Stimulated activated CD4-positive, alpha-beta T cell treated with anti-CD3 and anti-CD28 coated beads, Interleukin-4, amount 100 ng/mL, for 48 hours (primary cell): ENCODE data around the gene SH3BP1.

ENCODE experiments used
- DNase-seq, 2 donors: peaks; one replicate each; pipeline ENCODE4 v3.0.0-alpha.2; 2020; ENCODE audit warnings: low read depth in 2 of 2

SH3BP1 gene

GRCh38 chr22:37616201-37617083, 23.0 kb upstream of the SH3BP1 start:
- DNase-seq = no peak

GRCh38 chr22:37617431-37617830, 22.0 kb upstream of the SH3BP1 start:
- DNase-seq = no peak

DNA sequence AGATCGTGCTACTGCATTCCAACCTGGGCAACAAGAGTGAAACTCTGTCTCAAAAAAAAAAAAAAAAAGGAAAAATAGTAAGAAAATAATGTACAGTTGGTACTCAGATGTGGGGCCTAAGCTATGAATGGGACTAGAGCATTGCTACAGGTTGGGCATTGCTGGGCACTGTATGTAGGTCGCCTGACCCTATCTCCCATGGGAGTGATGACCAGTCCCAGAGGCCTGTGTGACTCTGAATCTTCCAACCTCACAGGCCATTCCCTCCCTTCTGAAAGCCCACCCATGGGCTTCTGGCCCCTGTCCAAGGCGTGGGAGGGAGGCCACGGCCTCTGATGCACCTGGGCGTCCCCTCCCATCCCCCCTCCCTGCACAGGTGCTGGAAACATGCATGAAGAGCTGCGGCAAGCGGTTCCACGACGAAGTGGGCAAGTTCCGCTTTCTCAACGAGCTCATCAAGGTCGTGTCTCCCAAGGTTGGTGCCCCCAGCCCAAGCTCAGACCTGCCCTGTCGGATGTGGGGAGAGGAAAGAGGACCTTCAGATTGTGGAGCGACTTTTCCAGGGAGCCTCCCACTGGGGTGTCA, 21.3 kb upstream of the SH3BP1 start:
- no peak for DNase-seq

GRCh38 chr22:37618674-37619073, 20.8 kb upstream of the SH3BP1 start:
- no peak for DNase-seq

GRCh38 chr22:37619991-37620390, 19.5 kb upstream of the SH3BP1 start:
- DNase-seq = no peak

- no peak for DNase-seq
These were observed 18.1 kb upstream of the SH3BP1 start for GRCh38 chr22:37621352-37621860.

DNA sequence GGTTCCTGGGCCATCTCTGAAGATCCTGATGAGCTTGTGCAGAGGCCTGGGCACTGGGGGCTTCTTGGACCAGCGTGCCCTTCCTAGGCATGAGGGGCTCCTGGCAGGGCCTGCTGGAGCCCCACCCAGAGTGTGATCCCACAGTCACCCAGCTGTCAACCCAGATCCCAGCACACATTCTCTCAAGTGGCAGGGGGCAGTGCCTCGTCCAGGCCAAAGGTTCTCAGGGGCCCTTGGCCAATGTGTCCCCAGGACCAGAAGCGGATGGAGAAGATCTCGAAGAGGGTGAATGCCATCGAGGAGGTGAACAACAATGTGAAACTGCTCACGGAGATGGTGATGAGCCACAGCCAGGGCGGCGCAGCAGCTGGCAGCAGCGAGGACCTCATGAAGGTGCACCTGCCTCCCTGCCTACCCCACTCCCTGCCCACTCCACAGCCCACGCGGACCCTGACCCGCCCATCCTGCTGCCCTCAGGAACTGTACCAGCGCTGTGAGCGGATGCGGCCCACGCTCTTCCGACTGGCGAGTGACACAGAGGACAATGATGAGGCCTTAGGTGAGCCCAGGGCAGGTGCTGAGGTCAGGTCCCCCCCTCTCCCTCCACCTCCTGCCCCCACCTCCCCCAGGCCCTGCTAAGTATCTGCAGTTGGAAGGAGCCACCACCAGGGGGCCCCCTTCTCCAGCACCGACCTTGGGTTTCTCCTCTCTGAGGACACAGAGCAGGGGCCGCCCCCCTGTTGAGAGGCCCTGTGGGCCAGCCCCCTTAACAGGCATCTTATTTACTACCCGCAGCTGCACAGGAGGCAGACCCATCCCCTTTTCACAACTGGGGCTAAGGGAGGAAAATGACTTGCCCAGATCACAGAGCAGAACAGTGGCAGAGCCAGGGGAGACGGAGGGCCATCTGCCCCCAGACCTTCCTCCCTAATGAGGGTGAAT, 16.1 kb upstream of the SH3BP1 start:
- peak in 1 of 2 donors; percentile 71 for DNase-seq

GRCh38 chr22:37624017-37624365, 15.5 kb upstream of the SH3BP1 start:
- DNase-seq = no peak

- no peak for DNase-seq
These were observed 14.6 kb upstream of the SH3BP1 start for GRCh38 chr22:37624876-37625275.

DNA sequence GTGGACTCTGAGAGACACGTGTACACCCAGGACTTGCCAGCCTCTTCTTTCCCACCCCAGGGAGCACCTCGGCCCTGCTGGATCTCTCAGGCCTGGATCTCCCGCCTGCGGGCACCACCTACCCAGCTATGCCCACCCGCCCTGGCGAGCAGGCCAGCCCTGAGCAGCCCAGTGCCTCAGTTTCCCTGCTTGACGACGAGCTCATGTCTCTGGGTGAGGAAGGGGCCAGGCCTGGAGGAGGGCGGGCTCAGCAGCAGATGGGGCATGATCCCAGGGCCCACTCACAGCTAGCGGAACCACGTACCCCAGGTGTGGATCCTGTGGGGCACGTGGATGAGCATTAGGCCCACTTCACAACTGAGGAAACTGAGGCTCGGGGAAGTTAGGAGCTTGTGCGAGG, 13.7 kb upstream of the SH3BP1 start:
- no peak for DNase-seq

DNA sequence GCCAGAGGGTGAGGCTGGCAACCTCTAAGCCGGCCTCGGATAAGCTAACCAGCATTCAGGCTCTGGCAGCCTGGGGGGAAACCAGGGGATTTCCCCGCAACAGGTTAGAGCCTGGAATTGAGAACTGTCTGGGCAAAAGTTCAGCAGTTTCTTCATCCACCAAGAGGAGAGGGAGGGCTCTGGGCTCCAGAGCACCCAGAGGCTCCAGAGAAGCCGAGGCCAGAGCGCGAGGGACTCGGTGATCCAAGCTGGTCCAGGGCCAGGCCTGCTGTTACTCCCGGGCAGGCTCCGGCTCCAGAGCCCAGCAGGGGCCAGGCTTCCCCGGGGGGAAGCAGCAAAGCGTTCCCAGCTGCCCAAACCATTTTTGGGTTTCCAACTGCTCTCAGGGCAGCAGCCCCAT, 13.3 kb upstream of the SH3BP1 start:
- no peak for DNase-seq

DNA sequence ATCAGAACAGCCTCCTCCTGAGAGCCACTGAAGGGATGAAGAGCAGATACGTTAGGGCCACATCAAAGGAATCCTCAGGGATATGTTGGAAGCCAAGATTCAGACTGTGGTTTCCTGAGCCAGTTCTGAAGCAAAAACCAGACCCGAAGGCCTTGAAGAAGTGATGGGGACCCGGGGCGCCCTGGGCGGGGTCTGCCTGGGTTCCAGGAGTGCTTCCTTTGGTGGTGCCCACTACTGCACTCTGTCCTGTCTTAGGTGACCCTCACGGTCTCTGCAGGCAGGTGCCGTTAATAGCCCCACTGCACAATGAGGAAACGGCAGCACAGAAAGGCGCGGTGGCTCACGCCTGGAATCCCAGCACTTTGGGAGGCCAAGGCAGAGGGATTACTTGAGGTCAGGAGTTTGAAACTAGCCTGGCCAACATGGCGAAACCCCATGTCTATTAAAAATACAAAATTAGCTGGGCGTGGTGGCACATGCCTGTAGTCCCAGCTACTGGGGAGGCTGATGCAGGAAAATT, 12.9 kb upstream of the SH3BP1 start:
- DNase-seq = no peak

- DNase-seq = no peak
These were observed 12.3 kb upstream of the SH3BP1 start for GRCh38 chr22:37627121-37627520.

GRCh38 chr22:37627545-37627944, 11.9 kb upstream of the SH3BP1 start:
- no peak for DNase-seq

- no peak for DNase-seq
These were observed 10.6 kb upstream of the SH3BP1 start for GRCh38 chr22:37628830-37629229.

DNA sequence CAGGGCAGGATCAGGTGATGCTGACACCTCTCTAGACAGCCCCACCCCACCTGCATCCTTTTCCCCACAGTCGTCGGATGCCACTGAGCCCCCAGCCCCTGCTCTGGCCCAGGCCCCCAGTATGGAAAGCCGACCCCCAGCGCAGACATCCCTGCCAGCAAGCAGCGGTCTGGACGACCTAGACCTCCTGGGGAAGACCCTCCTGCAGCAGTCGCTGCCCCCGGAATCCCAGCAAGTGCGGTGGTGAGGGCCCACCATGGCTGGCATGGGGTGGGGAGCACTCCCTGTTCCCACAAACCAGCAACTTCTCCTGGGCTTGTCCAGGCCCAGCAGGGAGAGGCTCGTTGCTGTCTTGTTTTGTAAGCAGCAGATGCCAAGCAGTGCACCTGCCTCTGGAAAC, 9.5 kb upstream of the SH3BP1 start:
- DNase-seq = no peak

DNA sequence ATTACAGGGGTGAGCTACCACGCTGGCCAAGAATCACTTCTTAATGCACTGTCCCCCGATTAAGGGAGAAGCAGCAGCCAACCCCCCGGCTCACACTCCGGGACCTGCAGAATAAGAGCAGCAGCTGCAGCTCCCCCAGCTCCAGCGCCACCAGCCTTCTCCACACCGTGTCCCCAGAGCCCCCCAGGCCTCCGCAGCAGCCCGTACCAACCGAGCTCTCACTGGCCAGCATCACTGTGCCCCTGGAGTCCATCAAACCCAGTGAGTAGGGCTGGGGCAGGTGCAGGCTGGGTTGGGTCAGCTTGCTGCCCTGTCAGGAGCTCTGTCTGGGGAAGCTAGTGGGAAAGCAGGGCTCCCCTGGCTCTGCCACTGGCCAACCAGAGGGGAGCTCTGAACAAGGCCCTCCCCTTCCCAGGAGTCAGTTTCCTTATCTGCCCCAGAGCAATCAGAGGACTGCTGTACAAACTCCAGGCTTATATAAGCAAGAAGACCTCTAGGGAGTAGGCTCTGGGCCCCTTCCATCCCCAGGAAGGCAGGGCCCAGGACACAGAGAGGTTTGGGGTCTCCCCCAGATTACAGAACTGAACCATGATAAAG, 8.5 kb upstream of the SH3BP1 start:
- no peak for DNase-seq

- DNase-seq = no peak
These were observed 7.9 kb upstream of the SH3BP1 start for GRCh38 chr22:37631448-37632173.

- DNase-seq = no peak
These were observed 7.0 kb upstream of the SH3BP1 start for GRCh38 chr22:37632174-37633088.
